HCEC 1CT (cell line): Measurements from ENCODE around the gene DLG2.
"Not testable (repeated sequence)": the region's sequence is repeated elsewhere in the genome, so short reads cannot be mapped to it uniquely, and the experiment has no call there.

ENCODE experiments used
- DNase-seq: peaks from one replicate; pipeline ENCODE4 v3.0.0-alpha.2; 2017

Gene DLG2

DNA sequence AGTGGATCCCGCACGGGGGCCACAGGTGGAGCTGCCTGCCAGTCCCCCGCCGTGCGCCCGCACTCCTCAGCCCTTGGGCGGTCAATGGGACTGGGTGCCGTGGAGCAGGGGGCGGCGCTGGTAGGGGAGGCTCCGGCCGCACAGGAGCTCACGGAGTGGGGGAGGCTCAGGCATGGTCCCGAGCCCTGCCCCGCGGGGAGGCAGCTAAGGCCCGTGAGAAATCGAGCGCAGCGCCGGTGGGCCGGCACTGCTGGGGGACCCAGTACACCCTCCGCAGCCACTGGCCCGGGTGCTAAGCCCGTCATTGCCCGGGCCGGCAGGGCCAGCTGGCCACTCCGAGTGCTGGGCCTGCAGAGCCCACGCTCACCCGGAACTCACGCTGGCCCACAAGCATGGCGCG is 1318.7 kb downstream of the DLG2 start:
- DNase-seq = not testable (repeated sequence)

DNA sequence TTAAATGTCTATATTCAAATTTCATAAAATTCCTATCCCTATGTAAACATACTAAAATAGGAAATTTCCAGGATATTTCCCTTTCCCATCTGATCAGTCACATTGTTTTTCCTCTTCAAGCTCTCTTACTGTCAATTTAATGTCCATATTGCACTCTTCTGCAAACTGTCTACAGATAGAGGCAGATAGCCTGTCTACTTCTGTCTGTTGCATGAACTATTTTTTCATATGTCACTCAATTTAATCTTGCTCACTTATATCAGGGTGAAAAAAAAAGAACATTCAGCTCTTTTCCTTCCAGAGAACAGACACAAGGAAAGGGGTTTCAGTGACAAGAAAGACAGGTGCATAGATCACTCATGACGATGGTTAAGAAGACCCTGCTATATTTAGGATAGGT is 1327.1 kb downstream of the DLG2 start:
- DNase-seq = no peak

GRCh38 chr11:84297570-84297969 is 1329.6 kb downstream of the DLG2 start:
- no peak for DNase-seq

GRCh38 chr11:84295815-84296214 is 1331.3 kb downstream of the DLG2 start:
- DNase-seq = no peak

DNA sequence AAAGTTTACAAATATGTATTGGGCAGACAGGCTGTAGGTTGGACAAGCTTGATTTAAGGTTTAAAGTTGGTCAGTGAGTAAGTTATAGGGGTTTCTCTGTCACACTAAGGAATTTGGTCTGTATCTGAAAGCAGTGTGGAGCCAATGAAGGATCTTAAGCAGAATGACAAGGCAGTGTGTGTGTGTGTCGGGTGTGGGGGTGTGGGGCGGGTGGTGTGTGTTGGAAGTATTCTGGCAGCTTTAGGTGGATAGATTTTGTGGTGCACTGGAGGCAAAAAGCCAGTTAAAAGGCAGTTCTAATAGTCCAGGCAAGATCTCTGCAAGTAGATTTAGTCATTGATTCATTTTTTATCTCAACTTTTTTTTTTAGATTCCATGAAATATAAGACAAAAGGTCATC is 1334.2 kb downstream of the DLG2 start:
- DNase-seq = no peak

DNA sequence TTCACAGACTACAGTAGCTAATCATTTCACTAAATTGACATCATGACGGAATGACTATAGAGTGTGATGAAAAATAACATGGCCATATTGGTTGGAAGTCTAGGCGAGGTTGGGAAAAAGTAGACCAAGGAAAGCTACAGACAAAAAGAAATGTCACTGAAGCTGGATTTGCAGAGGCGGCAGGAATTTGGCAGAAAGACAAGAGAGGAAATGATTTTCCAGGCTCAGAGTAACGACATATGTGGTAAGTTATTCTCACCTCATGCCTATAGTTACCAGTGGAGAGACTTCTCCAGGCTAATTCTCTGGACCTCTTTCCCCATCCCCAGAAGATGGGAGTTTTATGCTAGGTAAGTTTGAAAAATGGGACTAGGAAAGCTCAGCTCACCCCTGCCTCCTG is 1335.1 kb downstream of the DLG2 start:
- no peak for DNase-seq

DNA sequence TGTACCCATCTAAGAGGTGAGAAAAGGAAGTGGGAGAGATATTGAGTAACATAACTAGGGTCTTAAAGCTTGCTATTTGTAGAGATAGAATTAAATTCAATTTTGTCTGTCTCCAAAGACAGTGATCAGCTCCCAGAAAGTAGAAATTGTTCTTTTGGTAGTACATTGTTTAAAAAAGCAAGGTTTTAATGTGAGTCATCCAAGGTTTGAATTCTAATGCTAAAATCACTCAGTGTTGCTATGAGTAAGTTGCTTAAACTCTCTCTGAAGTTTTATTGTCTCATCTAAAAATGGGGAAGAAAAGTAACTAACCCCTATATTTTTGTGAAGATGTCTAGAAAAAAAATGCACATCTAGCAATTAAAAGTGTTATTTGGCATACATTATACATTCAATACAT is 1336.5 kb downstream of the DLG2 start:
- DNase-seq = no peak

DNA sequence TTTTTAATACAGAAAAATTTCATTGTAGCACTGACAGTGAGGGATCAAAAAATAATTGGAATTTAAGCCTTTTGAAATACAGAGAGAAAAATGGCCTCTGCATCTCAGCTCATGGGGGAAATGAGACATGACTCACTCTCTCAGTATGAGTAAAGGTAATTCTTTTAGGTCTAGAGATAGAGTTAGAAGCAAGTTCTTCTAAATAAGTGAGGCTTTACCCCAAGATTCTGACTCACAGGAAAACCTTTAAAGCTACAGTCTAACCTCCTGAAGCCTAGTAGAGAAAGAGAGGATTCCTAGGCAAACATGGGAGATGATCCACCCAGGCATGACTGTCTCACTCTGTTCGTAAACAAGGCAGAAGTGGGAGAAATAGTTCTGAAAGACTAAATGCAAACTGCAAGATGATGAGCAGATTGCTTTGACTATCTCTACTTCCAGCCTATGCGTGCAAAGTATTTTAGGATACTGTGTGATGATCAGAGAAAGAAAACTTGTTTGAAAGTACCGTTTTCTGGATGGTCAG is 1337.7 kb downstream of the DLG2 start:
- no peak for DNase-seq

DNA sequence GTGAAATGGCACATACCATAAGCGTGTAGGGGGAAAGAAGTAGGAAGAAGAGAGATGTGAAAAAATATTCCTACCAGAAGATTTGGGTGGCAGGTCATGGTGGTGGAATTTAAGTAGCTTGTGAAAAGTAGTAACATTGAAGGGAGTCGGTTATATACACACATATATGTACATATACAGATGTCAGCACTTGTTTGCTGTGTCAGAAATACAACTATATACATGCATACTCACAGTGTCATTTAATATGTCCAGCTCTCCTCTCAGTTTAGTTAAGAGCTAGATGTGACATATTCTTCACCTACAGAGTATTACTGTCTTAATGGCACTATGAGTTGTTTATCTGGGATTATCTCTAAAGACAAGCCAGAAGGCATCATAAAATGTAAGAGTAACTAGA is 1353.6 kb downstream of the DLG2 start:
- DNase-seq = no peak

GRCh38 chr11:84270466-84270865 is 1356.7 kb downstream of the DLG2 start:
- DNase-seq = no peak

DNA sequence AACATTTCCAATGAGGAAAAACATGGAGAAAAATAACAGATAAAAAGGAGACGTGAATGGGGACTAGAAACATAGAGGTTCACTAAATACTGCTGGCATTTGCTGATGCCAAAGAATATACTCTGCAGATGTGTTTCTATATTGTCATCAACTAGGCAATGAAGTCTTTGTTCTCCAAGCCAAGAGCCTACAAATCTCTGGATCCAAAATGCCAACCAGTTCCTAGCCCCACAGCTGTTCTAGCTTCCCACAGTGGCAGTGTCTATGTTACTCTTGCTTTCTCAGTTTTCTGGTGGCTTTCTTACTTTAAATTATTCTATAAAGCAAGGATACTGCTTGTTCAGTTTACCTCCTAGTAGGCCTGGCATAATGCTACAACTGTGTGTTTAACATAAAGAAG is 1363.1 kb downstream of the DLG2 start:
- DNase-seq = no peak

- DNase-seq = no peak
Observed at GRCh38 chr11:84261707-84262106, 1365.4 kb downstream of the DLG2 start.

DNA sequence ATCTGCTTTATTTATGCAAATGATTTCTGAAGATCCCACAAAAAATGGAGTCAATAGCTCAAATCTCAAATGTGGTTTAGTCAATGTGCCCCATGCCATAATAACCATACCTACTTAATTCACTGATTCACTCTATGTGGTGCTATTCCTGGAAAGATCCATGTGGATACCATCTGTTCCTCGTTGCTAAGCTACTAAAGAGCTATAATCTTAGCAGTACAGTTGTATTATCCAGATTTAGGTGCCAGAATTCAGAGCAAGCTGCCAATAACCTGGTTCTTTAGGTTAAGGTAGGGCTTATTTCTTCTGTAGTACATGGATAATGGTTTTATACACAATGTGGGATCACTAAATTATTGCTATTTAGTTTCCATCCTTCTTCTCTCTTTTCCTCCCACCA is 1366.3 kb downstream of the DLG2 start:
- no peak for DNase-seq

- no peak for DNase-seq
Observed at GRCh38 chr11:84256618-84257017, 1370.5 kb downstream of the DLG2 start.

GRCh38 chr11:84255483-84255882 is 1371.7 kb downstream of the DLG2 start:
- DNase-seq = no peak

DNA sequence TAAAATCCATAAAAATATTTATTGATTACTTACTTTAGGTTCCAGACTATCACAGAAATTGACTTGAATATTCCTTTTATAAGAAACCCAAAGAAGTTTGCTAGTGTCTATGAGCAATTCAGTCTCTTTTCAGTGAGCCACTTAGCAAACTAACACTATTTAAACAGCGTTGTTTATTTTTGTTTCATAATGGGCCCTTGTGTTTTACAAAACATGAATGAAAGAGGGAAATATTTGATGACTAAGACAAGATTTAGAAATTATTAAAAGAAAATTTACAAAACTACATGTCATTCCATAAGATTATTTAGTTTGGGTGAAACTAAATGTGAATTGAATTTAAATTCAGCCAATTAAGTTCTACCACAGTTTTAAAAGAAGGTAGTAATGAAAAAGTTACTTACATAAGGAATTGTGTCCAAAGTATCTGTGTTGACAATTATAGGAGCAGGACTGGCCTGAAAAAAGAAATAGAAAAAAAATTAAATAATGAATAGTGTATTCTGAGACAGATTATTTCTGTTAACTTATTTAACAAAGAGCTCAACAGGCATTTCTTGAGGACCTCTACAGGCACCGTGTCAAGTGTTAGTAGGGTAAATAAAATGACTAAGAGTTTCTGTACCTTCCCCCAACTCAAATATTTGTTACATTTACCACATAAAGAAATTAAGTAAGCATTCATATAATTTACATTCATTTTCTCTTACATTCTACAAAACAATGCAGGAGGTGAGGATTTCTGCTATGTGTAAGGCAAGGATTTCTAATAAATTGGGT is 1376.1 kb downstream of the DLG2 start:
- no peak for DNase-seq

GRCh38 chr11:84249344-84250135 is 1377.6 kb downstream of the DLG2 start:
- no peak for DNase-seq

DNA sequence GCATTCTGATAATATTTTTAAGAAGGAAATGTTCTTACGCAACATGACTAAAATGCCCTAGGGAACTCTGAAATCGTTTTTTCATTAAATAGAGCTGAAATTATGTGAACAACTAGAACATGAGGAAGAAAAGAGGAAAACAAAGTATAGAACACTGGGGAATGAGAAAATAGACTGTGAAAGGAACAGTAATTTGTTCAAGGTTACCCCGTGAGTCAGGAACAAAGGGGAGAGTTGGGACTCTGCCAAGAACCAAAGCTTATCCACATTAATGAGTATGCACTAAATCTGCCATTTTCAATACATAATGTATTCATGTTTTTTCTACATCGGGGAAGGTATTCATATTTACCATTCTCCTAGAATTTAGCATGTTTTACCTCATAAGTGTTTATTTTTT is 1379.2 kb downstream of the DLG2 start:
- no peak for DNase-seq

- no peak for DNase-seq
Observed at GRCh38 chr11:84247129-84247528, 1380.0 kb downstream of the DLG2 start.

DNA sequence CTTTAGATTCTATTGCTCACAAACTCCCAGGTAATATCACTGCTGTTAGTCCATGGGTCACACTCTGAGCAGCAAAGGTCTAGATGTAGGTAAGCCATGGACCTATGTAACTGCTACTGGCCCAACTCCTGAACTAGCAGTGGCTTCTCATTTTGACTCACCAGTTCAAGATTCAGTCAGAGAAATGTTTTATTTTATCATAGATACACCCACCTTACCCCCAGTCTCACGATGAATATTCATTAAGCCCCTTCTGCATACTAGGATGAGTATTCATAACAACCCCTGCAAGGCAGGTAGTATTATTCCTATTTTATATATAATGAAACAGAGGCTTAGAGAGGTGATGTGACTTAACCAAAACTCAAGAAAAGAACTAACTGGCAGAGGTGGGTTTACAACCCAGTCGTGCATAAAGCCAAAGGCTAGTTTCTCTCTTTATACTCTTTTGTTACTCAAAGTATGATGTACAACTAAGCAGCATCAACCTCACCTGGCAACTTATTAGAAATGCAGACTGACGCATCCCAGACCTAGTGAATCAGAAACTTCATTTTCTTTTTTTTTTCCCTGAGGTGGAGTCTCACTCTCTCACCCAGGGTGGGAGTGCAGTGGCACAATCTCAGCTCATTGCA is 1383.4 kb downstream of the DLG2 start:
- DNase-seq = no peak

GRCh38 chr11:84241343-84242131 is 1385.6 kb downstream of the DLG2 start:
- no peak for DNase-seq

GRCh38 chr11:84240847-84241246 is 1386.3 kb downstream of the DLG2 start:
- DNase-seq = no peak

DNA sequence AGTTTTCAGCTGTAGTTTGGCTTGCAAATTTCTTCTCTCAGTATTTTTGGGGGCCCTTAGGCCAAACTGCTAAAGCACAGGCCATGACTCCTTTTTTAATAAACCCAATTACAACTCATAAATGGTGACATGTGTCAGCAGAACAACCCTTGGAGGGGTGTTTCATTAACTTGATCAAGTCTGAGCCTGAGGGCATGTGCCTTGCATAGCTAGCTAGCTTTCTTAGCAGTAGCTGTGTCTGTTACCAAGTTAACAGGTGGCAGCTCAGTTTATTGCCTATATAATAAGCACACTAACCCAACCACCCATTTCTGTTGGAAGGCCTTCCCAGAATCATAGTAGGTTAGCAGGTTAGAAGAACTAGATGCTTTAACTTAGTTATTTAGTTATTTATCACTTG is 1390.7 kb downstream of the DLG2 start:
- DNase-seq = no peak
